Measurements from ENCODE around the gene MAP3K6.
"Not testable (repeated sequence)": the region's sequence is repeated elsewhere in the genome, so short reads cannot be mapped to it uniquely, and the experiment has no call there.

DNA sequence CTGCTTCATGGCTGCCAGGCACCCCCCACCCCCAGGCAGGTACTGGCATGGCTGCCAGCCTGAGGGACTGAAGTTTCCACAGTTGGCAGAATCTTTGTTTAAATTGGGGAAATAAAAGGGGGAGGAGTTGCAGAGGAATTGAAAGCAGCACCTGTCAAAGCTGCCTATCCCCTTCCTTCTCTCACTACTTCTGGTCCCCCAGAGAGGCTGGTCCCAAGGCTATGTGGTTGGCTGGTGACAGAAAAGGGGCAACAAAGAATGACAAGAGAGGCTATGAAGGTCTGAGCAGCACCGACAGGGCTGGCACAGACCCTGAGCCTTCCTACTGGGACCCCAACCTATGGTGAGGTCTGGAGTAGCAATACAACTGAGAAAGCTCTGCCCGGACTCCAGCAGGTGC is 40.0 kb upstream of the MAP3K6 start:
- TF ChIP-seq, protein P1, sequence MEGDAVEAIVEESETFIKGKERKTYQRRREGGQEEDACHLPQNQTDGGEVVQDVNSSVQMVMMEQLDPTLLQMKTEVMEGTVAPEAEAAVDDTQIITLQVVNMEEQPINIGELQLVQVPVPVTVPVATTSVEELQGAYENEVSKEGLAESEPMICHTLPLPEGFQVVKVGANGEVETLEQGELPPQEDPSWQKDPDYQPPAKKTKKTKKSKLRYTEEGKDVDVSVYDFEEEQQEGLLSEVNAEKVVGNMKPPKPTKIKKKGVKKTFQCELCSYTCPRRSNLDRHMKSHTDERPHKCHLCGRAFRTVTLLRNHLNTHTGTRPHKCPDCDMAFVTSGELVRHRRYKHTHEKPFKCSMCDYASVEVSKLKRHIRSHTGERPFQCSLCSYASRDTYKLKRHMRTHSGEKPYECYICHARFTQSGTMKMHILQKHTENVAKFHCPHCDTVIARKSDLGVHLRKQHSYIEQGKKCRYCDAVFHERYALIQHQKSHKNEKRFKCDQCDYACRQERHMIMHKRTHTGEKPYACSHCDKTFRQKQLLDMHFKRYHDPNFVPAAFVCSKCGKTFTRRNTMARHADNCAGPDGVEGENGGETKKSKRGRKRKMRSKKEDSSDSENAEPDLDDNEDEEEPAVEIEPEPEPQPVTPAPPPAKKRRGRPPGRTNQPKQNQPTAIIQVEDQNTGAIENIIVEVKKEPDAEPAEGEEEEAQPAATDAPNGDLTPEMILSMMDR (IDR thresholded peaks at IDR 0.05; ENCODE audit: extremely low read depth in 1 of 2, insufficient read depth in 1 of 2, low read depth in 1 of 2, low read length in 2 of 2): not testable (repeated sequence)
- TF ChIP-seq, protein P2, sequence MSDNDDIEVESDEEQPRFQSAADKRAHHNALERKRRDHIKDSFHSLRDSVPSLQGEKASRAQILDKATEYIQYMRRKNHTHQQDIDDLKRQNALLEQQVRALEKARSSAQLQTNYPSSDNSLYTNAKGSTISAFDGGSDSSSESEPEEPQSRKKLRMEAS (IDR thresholded peaks at IDR 0.05; ENCODE audit: insufficient read depth, insufficient read length): not testable (repeated sequence)
- not testable (repeated sequence) for TF ChIP-seq EZH2 (IDR thresholded peaks at IDR 0.05; ENCODE audit: borderline replicate concordance, low read depth, low read length, severe bottlenecking)

Measured in endothelial cell of umbilical vein (primary cell).